Measurements from ENCODE around the gene C1orf74. TPM values are rescaled to one million over a fixed set of nuclear protein-coding genes. Genes with fewer than 3 reads are reported as not detected.

Gene C1orf74
- 1 to 10 TPM; 2.8 to 3.0 TPM for total RNA-seq

DNA sequence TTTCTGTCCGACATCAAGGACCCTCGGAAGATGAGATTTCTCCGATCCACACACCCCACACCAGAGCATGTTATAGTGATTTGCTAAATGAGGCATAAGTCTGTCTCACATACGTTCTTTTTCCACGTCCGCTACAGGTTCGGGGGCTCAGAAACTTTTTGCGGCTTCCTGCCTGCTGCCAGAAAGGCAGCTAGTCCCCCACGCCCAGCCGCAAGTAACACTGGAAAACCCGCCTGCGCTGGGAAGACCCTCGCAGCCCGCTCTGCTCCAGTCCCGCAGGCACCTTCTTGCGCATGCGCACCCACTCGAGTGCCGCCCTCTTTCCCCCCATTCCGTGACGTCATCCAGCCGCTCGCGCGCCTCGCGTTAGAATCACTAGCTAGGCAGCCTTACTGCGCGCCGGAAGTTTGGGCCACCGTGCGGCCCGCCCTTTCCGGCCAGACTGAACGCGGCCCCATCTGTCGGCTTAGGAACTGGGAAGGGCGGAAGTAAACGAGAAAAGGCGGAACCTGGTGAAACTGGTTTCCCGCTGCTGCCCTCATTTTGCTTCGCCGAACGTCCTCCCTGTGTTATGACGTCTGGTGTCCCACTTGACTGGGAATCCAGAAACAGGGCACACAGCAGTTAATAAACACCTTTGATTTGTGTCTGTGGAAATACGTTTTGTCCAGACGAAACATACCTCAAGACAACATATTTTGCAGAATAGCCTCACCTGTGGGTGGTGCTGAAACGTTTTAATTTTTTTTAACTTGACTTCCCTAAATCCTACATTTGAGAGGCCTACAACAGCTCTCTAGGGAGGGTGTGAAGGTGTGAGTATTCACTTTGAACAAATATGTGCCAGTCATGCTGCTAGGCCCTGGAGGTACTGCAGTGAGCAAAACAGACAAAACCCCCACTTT lies at the start of gene C1orf74:
Gene C1orf74 (minus strand): TSS at position 295 of the 905 bp plus-strand sequence. CDS start 925 bp downstream, outside the sequence.
- ATAC-seq = peak; percentile 98
- Mint-ChIP-seq H3K9me3 (no peaks in the 10 kb centered on the region), H3K27ac (peak within 1 kb of the TSS; percentile 96), H3K27me3 (no peaks in the 10 kb centered on the region), H3K36me3 (ENCODE audit: low read depth) (peaks cover 45% of the 10 kb centered on the region), H3K4me3 (peak within 1 kb of the TSS; percentile 96), H3K4me1 (ENCODE audit: low read depth) (peaks cover 39% of the 10 kb centered on the region)
- intact Hi-C loops (cut with micrococcal nuclease) = loop anchor here (1.0 to 2.0 kb wide), 2 partner anchors 16 to 30 kb away; no protein-coding TSS in a partner anchor
- peak; percentile 99 for DNase-seq
- ChIA-PET POLR2A (interaction anchor here (0.6 to 4.1 kb wide), 11 partner anchors 11 to 180 kb away, joined by 3 to 62 read pairs (median 3); no protein-coding TSS in a partner anchor), CTCF (interaction anchor here (0.6 to 6.0 kb wide), 11 partner anchors 9 to 215 kb away, joined by 3 to 45 read pairs (median 3); partner anchors contain the start of gene IRF6)
- TF ChIP-seq, protein P1, sequence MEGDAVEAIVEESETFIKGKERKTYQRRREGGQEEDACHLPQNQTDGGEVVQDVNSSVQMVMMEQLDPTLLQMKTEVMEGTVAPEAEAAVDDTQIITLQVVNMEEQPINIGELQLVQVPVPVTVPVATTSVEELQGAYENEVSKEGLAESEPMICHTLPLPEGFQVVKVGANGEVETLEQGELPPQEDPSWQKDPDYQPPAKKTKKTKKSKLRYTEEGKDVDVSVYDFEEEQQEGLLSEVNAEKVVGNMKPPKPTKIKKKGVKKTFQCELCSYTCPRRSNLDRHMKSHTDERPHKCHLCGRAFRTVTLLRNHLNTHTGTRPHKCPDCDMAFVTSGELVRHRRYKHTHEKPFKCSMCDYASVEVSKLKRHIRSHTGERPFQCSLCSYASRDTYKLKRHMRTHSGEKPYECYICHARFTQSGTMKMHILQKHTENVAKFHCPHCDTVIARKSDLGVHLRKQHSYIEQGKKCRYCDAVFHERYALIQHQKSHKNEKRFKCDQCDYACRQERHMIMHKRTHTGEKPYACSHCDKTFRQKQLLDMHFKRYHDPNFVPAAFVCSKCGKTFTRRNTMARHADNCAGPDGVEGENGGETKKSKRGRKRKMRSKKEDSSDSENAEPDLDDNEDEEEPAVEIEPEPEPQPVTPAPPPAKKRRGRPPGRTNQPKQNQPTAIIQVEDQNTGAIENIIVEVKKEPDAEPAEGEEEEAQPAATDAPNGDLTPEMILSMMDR (IDR thresholded peaks at IDR 0.05) = no peak

DNA sequence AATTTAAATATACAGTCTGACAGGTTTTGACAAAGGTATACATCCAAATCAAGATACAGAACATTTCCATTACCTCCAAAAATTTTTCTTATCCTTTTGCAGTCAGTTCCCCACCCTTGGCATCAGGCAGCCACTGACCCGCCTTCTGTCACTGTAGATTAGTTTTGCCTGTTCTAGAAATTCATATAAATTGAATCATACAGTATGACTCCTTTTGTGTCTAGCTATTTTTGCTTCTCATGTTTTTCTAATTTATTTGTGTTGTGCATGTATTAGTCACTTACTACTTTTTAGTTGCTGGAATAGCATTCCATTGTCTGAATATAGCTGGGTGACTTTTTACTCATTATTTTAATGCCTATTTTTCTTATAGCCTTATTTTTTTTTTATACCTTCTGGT lies 47.3 kb upstream of the C1orf74 start:
- H3K27me3 Mint-ChIP-seq = no peaks in the 10 kb centered on the region
- H3K36me3 Mint-ChIP-seq (ENCODE audit: low read depth) = peaks cover 61% of the 10 kb centered on the region
- DNase-seq = no peak
- no peak for ATAC-seq
- ChIA-PET CTCF (interaction anchor here (3.0 kb wide), 1 partner anchor 9 kb away, joined by 13 read pairs; no protein-coding TSS in a partner anchor), POLR2A (no interaction called here)
- peaks cover 65% of the 10 kb centered on the region for H3K4me1 Mint-ChIP-seq (ENCODE audit: low read depth)
- H3K4me3 Mint-ChIP-seq = no peak overlapping the region
- intact Hi-C loops (cut with micrococcal nuclease) = no loop called here
- TF ChIP-seq, protein P1 (IDR thresholded peaks at IDR 0.05) = no peak
- H3K9me3 Mint-ChIP-seq = no peaks in the 10 kb centered on the region
- H3K27ac Mint-ChIP-seq = no peak overlapping the region

DNA sequence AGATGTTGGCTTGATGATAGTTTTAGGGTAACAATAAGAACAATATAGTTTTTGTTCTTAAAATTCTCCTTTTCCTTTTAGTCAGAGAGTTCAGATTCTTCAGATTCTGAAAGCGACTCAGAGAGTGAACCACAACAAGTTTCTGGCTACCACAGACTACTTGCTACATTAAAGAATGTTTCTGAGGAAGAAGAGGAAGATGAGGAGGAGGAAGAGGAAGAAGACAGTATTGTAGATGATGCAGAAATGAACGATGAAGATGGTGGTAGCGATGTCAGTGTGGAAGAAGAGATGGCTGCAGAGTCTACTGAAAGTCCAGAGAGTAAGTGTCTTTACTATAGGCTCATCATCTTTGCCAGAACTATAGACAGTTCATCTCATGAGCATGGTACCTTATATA lies 46.4 kb upstream of the C1orf74 start:
- H3K27me3 Mint-ChIP-seq = no peaks in the 10 kb centered on the region
- no peaks in the 10 kb centered on the region for H3K9me3 Mint-ChIP-seq
- intact Hi-C loops (cut with micrococcal nuclease) = no loop called here
- TF ChIP-seq, protein P1 (IDR thresholded peaks at IDR 0.05) = no peak
- H3K4me3 Mint-ChIP-seq = no peak overlapping the region
- DNase-seq (no peak), ATAC-seq (no peak)
- H3K27ac Mint-ChIP-seq = no peak overlapping the region
- H3K4me1 Mint-ChIP-seq (ENCODE audit: low read depth) = peaks cover 58% of the 10 kb centered on the region
- POLR2A ChIA-PET = no interaction called here
- CTCF ChIA-PET = interaction anchor here (1.0 to 3.0 kb wide), 2 partner anchors 8 to 56 kb away, joined by 3 to 13 read pairs; no protein-coding TSS in a partner anchor
- H3K36me3 Mint-ChIP-seq (ENCODE audit: low read depth) = peaks cover 53% of the 10 kb centered on the region

DNA sequence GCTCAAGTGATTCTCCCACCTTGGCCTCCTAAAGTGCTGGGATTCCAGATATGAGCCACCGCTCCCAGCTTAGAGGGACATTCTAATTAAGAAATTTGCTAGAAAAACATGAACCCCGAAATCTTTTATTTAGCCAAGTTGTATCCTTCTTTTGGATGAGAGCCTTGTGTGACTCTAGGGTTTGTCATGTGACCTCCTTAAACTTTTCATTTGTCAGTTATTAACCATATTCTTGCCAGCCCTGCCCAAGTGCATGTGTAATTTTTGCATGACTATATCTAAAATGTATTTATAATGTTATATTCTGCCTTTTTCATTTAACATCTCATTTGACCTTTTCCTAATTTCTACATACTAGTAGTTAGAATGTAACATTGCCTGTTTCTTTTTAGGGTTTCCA lies 45.4 kb upstream of the C1orf74 start:
- no peak for ATAC-seq

More for the DNA sequence above, 45.4 kb upstream of the C1orf74 start:
- Mint-ChIP-seq H3K4me3 (peak overlapping the region; percentile 76), H3K27me3 (no peaks in the 10 kb centered on the region), H3K4me1 (ENCODE audit: low read depth) (peaks cover 48% of the 10 kb centered on the region), H3K9me3 (no peaks in the 10 kb centered on the region), H3K27ac (peak overlapping the region; percentile 46), H3K36me3 (ENCODE audit: low read depth) (peaks cover 47% of the 10 kb centered on the region)
- POLR2A ChIA-PET = no interaction called here
- intact Hi-C loops (cut with micrococcal nuclease) = loop anchor here (5.0 kb wide), 1 partner anchor 62 kb away; no protein-coding TSS in a partner anchor
- TF ChIP-seq, protein P1 (IDR thresholded peaks at IDR 0.05) = no peak
- CTCF ChIA-PET = interaction anchor here (1.0 to 1.4 kb wide), 2 partner anchors 10 to 55 kb away, joined by 3 read pairs; no protein-coding TSS in a partner anchor
- no peak for DNase-seq
